A549 (cell line): Measurements from ENCODE around the gene PTPA. TPM values are rescaled to one million over a fixed set of nuclear protein-coding genes. Genes with fewer than 3 reads are reported as not detected.

Source experiments
- ATAC-seq, 2 experiments: fragments of 200-7000 bp in 1 of 2; fragments of >200 bp in 1 of 2; cut with Nextera tagmentation in 1 of 2; cut with Tn5 transposase in 1 of 2; 3 replicates each; pipeline versions ENCODE4 v1.8.0 to v1.9.1; 2018 to 2020; ENCODE audit warnings: mild to moderate bottlenecking in 1 of 2, moderate library complexity in 1 of 2
- CTCF ChIA-PET: fragments of 300-600 bp; sonication (Branson Sonifier 250); formaldehyde crosslinking; extraction: SDS; loops from one replicate; lab custom pipeline; 2021; ENCODE audit warnings: antibody characterized with exemption, inconsistent platforms; lab: Yijun Ruan, JAX
- POLR2A ChIA-PET: fragments of 350-600 bp; formaldehyde crosslinking; extraction: SDS; loops from one replicate; lab custom pipeline; 2021; ENCODE audit warnings: antibody characterized with exemption, inconsistent platforms; lab: Yijun Ruan, JAX
- DNase-seq, 2 experiments: peaks; one replicate each; pipeline versions ENCODE4 v3.0.0 to v3.0.0-alpha.2; 2011 to 2016; ENCODE audit warnings: low read depth in 1 of 2, low spot score in 1 of 2
- FAIRE-seq: peaks from 2 replicates; lab custom pipeline; 2011; peaks lifted over from hg19 to GRCh38; lab: Jason Lieb, UNC
- H3K27ac ChIP-seq, 2 experiments: fragments of >200 bp; sonication (Bioruptor Twin); formaldehyde crosslinking; 3 replicates each; pipeline ENCODE4 v1.5.1; 2016 to 2017
- H3K4me1 ChIP-seq: fragments of >200 bp; sonication (Bioruptor Twin); formaldehyde crosslinking; 3 replicates; pipeline ENCODE4 v1.6.1; 2016
- H3K4me2 ChIP-seq: fragments of >200 bp; sonication (Bioruptor Twin); formaldehyde crosslinking; 3 replicates; pipeline ENCODE4 v1.6.1; 2016
- H3K4me3 ChIP-seq: fragments of >200 bp; sonication (Bioruptor Twin); formaldehyde crosslinking; 3 replicates; pipeline ENCODE4 v1.5.1; 2016
- H3K9me3 ChIP-seq: fragments of >200 bp; sonication (Bioruptor Twin); formaldehyde crosslinking; 3 replicates; pipeline ENCODE4 v1.6.1; 2016
- CBX8 ChIP-seq: fragments of 200-600 bp; sonication (generic); IDR thresholded peaks from 2 replicates; pipeline ENCODE4 v1.6.1; 2016
- EHF ChIP-seq: fragments of 250-450 bp; sonication (Bioruptor Pico); IDR thresholded peaks from 2 replicates; pipeline ENCODE4 v1.5.0; 2020; ENCODE audit warnings: mild to moderate bottlenecking
- ESRRA ChIP-seq: fragments of 150-350 bp; IDR thresholded peaks from 2 replicates; pipeline ENCODE4 v1.6.1; 2014; ENCODE audit warnings: mild to moderate bottlenecking, low read length, borderline replicate concordance
- FOSB ChIP-seq: fragments of 250-450 bp; sonication (Bioruptor Pico); IDR thresholded peaks from 2 replicates; pipeline ENCODE4 v1.5.0; 2020; ENCODE audit warnings: mild to moderate bottlenecking, moderate library complexity
- FOSL2 ChIP-seq, 2 experiments: fragments of 450-650 bp in 1 of 2; fragments of >200 bp in 1 of 2; sonication (Bioruptor Twin) in 1 of 2; formaldehyde crosslinking; IDR thresholded peaks; 2 replicates each; pipeline versions ENCODE4 v1.5.0 to v1.6.1; 2016 to 2020; ENCODE audit warnings: mild to moderate bottlenecking in 1 of 2, moderate library complexity in 1 of 2
- GATA3 ChIP-seq: IDR thresholded peaks from 2 replicates; pipeline ENCODE4 v1.6.1; 2012; ENCODE audit warnings: borderline replicate concordance
- HOXB13 ChIP-seq: fragments of 250-450 bp; sonication (Bioruptor Pico); IDR thresholded peaks from 2 replicates; pipeline ENCODE4 v1.5.0; 2020; ENCODE audit warnings: low read depth, mild to moderate bottlenecking, moderate library complexity
- HOXB5 ChIP-seq: fragments of 250-450 bp; sonication (Bioruptor Pico); IDR thresholded peaks from 2 replicates; pipeline ENCODE4 v1.5.0; 2020; ENCODE audit warnings: mild to moderate bottlenecking, moderate library complexity
- MAFK ChIP-seq: fragments of 450-650 bp; IDR thresholded peaks from 2 replicates; pipeline ENCODE4 v1.6.1; 2014; ENCODE audit not compliant: partially characterized antibody
- MAZ ChIP-seq: fragments of 150-350 bp; IDR thresholded peaks from 2 replicates; pipeline ENCODE4 v1.6.1; 2014; ENCODE audit warnings: antibody characterized with exemption, low read depth, low read length, borderline replicate concordance
- NR3C1 ChIP-seq: fragments of >200 bp; sonication (Bioruptor Twin); formaldehyde crosslinking; IDR thresholded peaks from 3 replicates; pipeline ENCODE4 v1.6.1; 2017
- POLR2A ChIP-seq: IDR thresholded peaks from 2 replicates; pipeline ENCODE4 v1.6.1; 2012; ENCODE audit warnings: mild to moderate bottlenecking, low read length
- RFX5 ChIP-seq: fragments of 450-650 bp; IDR thresholded peaks from 2 replicates; pipeline ENCODE4 v1.7.1; 2014; ENCODE audit warnings: antibody characterized with exemption, mild to moderate bottlenecking, moderate library complexity
- TFCP2L1 ChIP-seq: fragments of 250-450 bp; sonication (Bioruptor Pico); IDR thresholded peaks from 2 replicates; pipeline ENCODE4 v1.5.0; 2021; ENCODE audit warnings: mild to moderate bottlenecking
- TP53 ChIP-seq: fragments of 250-450 bp; sonication (Bioruptor Pico); IDR thresholded peaks from 2 replicates; pipeline ENCODE4 v1.5.0; 2021; ENCODE audit warnings: mild to moderate bottlenecking, moderate library complexity
- ZSCAN20 ChIP-seq: fragments of 250-450 bp; sonication (Bioruptor Pico); IDR thresholded peaks from 2 replicates; pipeline ENCODE4 v1.8.0; 2022; ENCODE audit warnings: mild to moderate bottlenecking, moderate library complexity
- WGBS: methylation state at CpG from one replicate; pipeline ENCODE4 v1.1.6; 2017; ENCODE audit errors: missing lambda C conversion rate; 5-methylcytosine and 5-hydroxymethylcytosine counted together
- polyA plus RNA-seq, 4 experiments: library from polyadenylated mRNA; depleted of rRNA in 3 of 4; stranded (reverse); fragments of >200 nt; fragmentation: RNase III in 1 of 4; extraction: RNeasy Plus Mini Kit Qiagen cat#74134 plus additional on column Dnase treatment in 1 of 4; gene quantifications; 2 replicates in 3 of 4; 3 replicates in 1 of 4; pipeline ENCODE4 v1.2.3, GENCODE V29; 2011 to 2017
- TF ChIP-seq, protein P1 (sequence below): fragments of >200 bp; sonication (Bioruptor Twin); formaldehyde crosslinking; IDR thresholded peaks from 2 replicates; pipeline ENCODE4 v1.6.1; 2016
- TF ChIP-seq, protein P2 (sequence below): IDR thresholded peaks from 2 replicates; pipeline ENCODE4 v1.6.1; 2012
- TF ChIP-seq, protein P3 (sequence below): fragments of 200-600 bp; sonication (generic); IDR thresholded peaks from 2 replicates; pipeline ENCODE4 v1.6.1; 2016; ENCODE audit warnings: antibody characterized with exemption, mild to moderate bottlenecking, moderate library complexity
- TF ChIP-seq, protein P4 (sequence below): fragments of 250-450 bp; sonication (Bioruptor Pico); IDR thresholded peaks from 2 replicates; pipeline ENCODE4 v1.5.0; 2021; ENCODE audit warnings: mild to moderate bottlenecking, moderate library complexity, borderline replicate concordance
- TF ChIP-seq, protein P5 (sequence below): IDR thresholded peaks from 2 replicates; pipeline ENCODE4 v1.6.1; 2012; ENCODE audit warnings: low read depth, borderline replicate concordance
- TF ChIP-seq, protein P6 (sequence below): fragments of 150-350 bp; IDR thresholded peaks from 2 replicates; pipeline ENCODE4 v1.6.1; 2014; ENCODE audit warnings: low read depth, mild to moderate bottlenecking, low read length

PTPA gene
- polyA plus RNA-seq, 2 of the 4 experiments (the other 2 are of a cell fraction), result 140 to 161 TPM

DNA sequence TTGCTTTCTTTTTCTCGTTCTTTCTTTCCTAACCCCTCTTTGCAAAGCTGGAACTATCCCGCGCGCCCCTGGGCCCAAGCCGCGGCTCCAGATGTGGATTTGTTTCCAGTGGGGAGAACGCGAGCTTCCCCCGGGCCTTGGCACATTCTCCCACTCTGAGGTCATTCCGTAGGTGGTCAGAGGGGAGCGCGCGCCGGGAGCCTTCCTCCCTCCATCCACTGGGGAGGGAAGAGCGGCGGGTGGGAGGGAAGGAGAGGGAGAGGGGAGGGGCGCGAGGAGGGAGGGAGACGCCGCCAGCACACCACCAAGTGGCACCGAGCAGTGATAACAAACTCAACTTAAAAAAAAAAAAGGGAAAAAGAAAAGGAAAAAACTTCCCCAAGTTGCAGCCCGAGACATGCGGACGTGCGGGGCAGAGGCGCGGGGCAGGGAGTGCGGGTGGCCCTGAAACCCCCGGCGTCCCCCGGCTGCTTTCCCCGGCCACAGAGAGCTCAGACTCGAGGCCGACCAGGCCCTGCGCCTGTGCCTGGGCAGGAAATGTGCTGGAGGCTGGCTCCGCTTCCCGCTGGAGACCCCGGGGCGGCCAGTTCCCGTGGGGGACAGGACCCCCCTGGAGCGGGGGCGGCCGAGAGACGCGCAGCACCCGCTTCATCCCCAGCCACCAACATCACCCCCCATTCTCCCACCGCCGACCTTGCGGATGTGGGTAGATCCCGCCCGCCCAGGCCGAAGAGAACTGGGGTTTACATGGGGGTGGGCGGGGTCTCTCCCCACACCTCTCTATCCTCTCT, 63.7 kb downstream of the PTPA start (continued):
- peak; percentile 96 for TF ChIP-seq TFCP2L1 (CRISPR knock-in tag)
- peak; percentile 65 for TF ChIP-seq POLR2A

DNA sequence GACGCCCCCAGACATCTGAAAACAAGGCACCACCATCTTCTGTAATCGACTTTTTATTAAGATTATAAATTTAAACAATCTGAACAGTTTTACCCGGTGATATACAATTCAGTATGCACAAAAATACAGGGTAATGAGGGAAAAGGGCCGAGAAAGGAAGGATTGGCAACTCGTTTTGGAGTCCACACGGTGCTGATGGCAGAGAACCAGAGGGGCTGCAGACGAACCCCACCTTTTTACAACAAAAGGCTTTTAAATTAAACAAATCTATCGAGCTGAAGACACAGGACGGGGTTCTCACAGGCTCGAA, 64.3 kb downstream of the PTPA start:
- H3K27ac ChIP-seq, result peak overlapping the region; percentile 99
- FAIRE-seq, result no peak
- 2% methylated on average over 10 of the region's 10 CpGs for WGBS
- ATAC-seq, result no peak
- ChIA-PET POLR2A (interaction anchor here (0.7 to 7.3 kb wide), 16 partner anchors 9 to 962 kb away, joined by 3 to 171 read pairs (median 8); partner anchors contain the start of genes MIGA2 and NTMT1), CTCF (interaction anchor here (0.9 to 38.0 kb wide), 19 partner anchors 9 to 450 kb away, joined by 3 to 1029 read pairs (median 17); partner anchors contain the start of genes C9orf50 and NTMT1)
- H3K4me3 ChIP-seq, result peak overlapping the region; percentile 87
- no peaks in the 10 kb centered on the region for H3K9me3 ChIP-seq
- no peak for DNase-seq
- peak overlapping the region; percentile 96 for H3K4me2 ChIP-seq
- TF ChIP-seq, protein P1, sequence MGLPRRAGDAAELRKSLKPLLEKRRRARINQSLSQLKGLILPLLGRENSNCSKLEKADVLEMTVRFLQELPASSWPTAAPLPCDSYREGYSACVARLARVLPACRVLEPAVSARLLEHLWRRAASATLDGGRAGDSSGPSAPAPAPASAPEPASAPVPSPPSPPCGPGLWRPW, result no peak
- TF ChIP-seq, protein P2, sequence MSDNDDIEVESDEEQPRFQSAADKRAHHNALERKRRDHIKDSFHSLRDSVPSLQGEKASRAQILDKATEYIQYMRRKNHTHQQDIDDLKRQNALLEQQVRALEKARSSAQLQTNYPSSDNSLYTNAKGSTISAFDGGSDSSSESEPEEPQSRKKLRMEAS, result no peak; the same call in 1 of the 2 replicates
- TF ChIP-seq FOSL2 (IDR thresholded peaks at IDR 0.05) (no peak), FOSL2 (CRISPR knock-in tag; IDR thresholded peaks at IDR 0.05) (no peak), TP53 (no peak), TFCP2L1 (CRISPR knock-in tag) (no peak), FOSB (CRISPR knock-in tag) (no peak), NR3C1 (no peak), CBX8 (no peak), HOXB5 (CRISPR knock-in tag) (no peak), RFX5 (no peak), ESRRA (no peak)
- TF ChIP-seq, protein P3, sequence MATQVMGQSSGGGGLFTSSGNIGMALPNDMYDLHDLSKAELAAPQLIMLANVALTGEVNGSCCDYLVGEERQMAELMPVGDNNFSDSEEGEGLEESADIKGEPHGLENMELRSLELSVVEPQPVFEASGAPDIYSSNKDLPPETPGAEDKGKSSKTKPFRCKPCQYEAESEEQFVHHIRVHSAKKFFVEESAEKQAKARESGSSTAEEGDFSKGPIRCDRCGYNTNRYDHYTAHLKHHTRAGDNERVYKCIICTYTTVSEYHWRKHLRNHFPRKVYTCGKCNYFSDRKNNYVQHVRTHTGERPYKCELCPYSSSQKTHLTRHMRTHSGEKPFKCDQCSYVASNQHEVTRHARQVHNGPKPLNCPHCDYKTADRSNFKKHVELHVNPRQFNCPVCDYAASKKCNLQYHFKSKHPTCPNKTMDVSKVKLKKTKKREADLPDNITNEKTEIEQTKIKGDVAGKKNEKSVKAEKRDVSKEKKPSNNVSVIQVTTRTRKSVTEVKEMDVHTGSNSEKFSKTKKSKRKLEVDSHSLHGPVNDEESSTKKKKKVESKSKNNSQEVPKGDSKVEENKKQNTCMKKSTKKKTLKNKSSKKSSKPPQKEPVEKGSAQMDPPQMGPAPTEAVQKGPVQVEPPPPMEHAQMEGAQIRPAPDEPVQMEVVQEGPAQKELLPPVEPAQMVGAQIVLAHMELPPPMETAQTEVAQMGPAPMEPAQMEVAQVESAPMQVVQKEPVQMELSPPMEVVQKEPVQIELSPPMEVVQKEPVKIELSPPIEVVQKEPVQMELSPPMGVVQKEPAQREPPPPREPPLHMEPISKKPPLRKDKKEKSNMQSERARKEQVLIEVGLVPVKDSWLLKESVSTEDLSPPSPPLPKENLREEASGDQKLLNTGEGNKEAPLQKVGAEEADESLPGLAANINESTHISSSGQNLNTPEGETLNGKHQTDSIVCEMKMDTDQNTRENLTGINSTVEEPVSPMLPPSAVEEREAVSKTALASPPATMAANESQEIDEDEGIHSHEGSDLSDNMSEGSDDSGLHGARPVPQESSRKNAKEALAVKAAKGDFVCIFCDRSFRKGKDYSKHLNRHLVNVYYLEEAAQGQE, result no peak
- TF ChIP-seq, protein P4, sequence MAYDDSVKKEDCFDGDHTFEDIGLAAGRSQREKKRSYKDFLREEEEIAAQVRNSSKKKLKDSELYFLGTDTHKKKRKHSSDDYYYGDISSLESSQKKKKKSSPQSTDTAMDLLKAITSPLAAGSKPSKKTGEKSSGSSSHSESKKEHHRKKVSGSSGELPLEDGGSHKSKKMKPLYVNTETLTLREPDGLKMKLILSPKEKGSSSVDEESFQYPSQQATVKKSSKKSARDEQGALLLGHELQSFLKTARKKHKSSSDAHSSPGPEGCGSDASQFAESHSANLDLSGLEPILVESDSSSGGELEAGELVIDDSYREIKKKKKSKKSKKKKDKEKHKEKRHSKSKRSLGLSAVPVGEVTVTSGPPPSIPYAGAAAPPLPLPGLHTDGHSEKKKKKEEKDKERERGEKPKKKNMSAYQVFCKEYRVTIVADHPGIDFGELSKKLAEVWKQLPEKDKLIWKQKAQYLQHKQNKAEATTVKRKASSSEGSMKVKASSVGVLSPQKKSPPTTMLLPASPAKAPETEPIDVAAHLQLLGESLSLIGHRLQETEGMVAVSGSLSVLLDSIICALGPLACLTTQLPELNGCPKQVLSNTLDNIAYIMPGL (CRISPR knock-in tag), result no peak
- TF ChIP-seq, all 56 proteins: peak for 0
- peaks cover 49% of the 10 kb centered on the region for H3K4me1 ChIP-seq

DNA sequence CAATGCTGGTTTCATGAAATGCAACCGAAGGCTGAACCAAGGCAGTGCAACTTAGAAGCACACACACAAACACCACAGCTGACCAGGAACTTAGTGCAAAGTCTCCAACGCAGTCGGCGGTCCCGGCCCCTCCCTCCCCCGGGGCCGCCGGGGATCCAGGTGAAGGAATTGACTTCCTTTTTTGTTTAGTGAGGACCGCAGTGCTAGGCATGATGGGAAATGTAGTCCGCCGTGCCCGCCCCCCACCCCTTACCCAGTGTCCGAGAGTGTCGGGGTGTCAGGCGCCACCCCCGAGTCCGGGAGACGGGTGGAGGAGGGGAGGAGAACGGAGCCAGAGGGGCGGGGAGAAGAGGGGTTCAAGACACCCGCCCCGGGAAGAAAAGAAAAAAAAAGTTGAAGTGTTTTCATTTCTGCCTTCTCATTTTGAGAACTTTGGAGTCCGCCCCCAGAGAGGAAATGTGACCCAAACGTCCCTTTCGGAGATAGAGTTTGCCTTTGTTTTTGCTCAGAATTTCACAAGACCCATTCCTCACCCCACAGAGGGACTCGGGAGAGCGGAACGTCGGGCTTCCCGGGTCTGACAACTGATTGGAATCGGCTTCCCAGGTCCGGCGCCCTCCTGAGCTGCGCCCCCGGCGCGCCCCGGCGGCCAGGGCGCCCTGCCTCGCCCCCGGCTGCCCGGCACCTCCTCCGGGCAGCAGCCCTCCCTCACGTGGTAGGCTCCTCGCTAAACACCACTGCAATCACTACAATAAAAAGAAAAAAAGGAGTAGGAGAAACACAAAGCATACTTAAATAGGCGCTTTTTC, 64.8 kb downstream of the PTPA start:
- Histone ChIP-seq H3K9me3 (no peaks in the 10 kb centered on the region), H3K4me1 (peaks cover 49% of the 10 kb centered on the region), H3K4me3 (peak overlapping the region; percentile 87), H3K4me2 (peak overlapping the region; percentile 96), H3K27ac (peak overlapping the region; percentile 99)
- FAIRE-seq (no peak), ATAC-seq (peak; percentile 15 to 26), DNase-seq (peak; percentile 89 to 95)
- WGBS, result 3% methylated on average over 37 of the region's 47 CpGs
- ChIA-PET POLR2A (interaction anchor here (0.6 to 7.3 kb wide), 12 partner anchors 9 to 450 kb away, joined by 4 to 171 read pairs (median 18); partner anchors contain the start of gene NTMT1), CTCF (interaction anchor here (0.8 to 38.0 kb wide), 14 partner anchors 13 to 450 kb away, joined by 3 to 1029 read pairs (median 34); partner anchors contain the start of gene NTMT1)
- TF ChIP-seq GATA3 (peak; percentile 35; the same call in 1 of the 2 replicates), EHF (no peak), FOSB (CRISPR knock-in tag) (no peak), MAZ (peak; percentile 39; the same call in 1 of the 2 replicates), ZSCAN20 (no peak), TFCP2L1 (CRISPR knock-in tag) (peak; percentile 15; the same call in 1 of the 2 replicates), MAFK (no peak), HOXB13 (CRISPR knock-in tag) (no peak)
- TF ChIP-seq, protein P5, sequence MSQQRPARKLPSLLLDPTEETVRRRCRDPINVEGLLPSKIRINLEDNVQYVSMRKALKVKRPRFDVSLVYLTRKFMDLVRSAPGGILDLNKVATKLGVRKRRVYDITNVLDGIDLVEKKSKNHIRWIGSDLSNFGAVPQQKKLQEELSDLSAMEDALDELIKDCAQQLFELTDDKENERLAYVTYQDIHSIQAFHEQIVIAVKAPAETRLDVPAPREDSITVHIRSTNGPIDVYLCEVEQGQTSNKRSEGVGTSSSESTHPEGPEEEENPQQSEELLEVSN, result 0 out of 2 replicates have a peak, but pooled peaks have one; percentile 10
- TF ChIP-seq, protein P1, result no peak
- TF ChIP-seq, protein P2, result peak; percentile 34
- TF ChIP-seq, protein P6, sequence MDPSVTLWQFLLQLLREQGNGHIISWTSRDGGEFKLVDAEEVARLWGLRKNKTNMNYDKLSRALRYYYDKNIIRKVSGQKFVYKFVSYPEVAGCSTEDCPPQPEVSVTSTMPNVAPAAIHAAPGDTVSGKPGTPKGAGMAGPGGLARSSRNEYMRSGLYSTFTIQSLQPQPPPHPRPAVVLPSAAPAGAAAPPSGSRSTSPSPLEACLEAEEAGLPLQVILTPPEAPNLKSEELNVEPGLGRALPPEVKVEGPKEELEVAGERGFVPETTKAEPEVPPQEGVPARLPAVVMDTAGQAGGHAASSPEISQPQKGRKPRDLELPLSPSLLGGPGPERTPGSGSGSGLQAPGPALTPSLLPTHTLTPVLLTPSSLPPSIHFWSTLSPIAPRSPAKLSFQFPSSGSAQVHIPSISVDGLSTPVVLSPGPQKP, result no peak
